Measurements from ENCODE around the gene IL1R2.
A peak's percentile ranks its signal among the peaks of the same experiment; 100 is the strongest.
"Not testable (repeated sequence)": the region's sequence is repeated elsewhere in the genome, so short reads cannot be mapped to it uniquely, and the experiment has no call there.

The IL1R2 gene

DNA sequence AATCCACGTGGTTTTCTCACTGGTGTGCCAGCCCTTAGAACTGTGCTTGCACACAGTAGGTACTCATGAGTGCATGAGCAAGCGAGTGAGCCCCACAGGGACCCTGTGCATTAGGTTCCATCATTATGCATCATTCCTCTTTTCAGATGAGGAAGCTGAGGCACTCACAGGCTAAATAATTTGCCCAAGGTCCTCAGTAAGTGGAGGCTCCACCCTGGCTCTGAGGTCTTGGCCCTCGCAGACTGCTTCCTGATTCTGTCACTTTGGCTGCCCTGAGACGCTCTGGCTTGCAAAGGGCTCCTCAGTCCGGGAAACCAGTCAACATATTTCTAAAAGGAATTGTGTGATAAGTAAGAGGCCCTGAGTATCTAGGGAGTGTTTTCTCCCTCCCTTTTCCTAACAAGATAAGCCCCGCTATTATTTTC, 71.7 kb downstream of the IL1R2 start:
- Histone ChIP-seq H3K4me3 (no peak overlapping the region), H3K27ac (no peak overlapping the region), H3K9ac (ENCODE audit: insufficient read length) (no peak overlapping the region), H3K9me3 (ENCODE audit: low read depth, low read length) (no peaks in the 10 kb centered on the region), H3K36me3 (ENCODE audit: insufficient read depth, low read length) (no peaks in the 10 kb centered on the region)
- TF ChIP-seq POLR2AphosphoS5 (IDR thresholded peaks at IDR 0.05; ENCODE audit: borderline replicate concordance, low read depth, low read length) (no peak), EZH2 (IDR thresholded peaks at IDR 0.05) (no peak), FOXP2 (optimal IDR thresholded peaks at IDR 0.05; ENCODE audit: control extremely low read depth, extremely low read length, insufficient read depth) (no peak)
- DNase-seq (ENCODE audit: low read depth, low spot score), result no peak

DNA sequence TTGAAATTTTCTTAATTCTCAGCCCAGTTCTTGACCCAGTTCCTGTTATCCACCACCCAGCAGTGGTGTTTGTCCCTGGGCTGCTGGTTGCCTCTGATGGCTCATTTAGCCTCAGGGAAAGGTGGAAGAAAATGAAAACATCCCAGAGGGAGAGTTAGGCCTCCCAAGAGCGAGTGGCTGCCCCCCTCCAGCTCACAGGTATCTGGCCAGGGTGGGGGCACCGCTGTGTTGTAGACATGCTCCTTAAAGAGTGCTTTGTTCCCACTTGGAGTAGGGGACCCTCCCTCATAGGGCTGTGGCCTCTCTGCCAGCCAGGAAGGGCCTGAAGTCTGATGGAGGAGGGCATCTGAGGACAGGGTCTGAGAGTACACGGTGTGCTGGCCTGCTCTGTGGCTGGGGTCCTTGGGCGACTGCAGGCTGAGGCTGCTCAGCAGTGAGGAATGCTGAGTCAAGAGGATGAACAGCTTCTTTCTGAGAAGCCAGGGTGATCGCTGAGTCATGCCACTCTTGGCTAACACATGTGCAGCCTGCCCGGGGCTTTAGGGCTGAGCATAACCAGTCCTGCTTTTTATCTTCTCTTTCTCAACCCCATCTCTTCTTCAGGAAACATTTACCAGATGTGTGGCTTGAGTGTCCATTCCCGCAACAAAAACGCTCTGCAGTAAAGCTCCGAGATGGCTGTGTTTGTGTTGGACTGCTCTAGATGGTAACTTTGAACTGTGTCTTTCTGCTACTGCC, 72.3 kb downstream of the IL1R2 start:
- peak; percentile 20 for DNase-seq (ENCODE audit: low read depth, low spot score)
- H3K9me3 ChIP-seq (ENCODE audit: low read depth, low read length), result no peaks in the 10 kb centered on the region
- no peak overlapping the region for H3K27ac ChIP-seq
- H3K36me3 ChIP-seq (ENCODE audit: insufficient read depth, low read length), result no peaks in the 10 kb centered on the region
- TF ChIP-seq FOXP2 (optimal IDR thresholded peaks at IDR 0.05; ENCODE audit: control extremely low read depth, extremely low read length, insufficient read depth) (no peak), POLR2AphosphoS5 (IDR thresholded peaks at IDR 0.05; ENCODE audit: borderline replicate concordance, low read depth, low read length) (no peak), EZH2 (IDR thresholded peaks at IDR 0.05) (no peak)
- H3K4me3 ChIP-seq, result no peak overlapping the region
- no peak overlapping the region for H3K9ac ChIP-seq (ENCODE audit: insufficient read length)

DNA sequence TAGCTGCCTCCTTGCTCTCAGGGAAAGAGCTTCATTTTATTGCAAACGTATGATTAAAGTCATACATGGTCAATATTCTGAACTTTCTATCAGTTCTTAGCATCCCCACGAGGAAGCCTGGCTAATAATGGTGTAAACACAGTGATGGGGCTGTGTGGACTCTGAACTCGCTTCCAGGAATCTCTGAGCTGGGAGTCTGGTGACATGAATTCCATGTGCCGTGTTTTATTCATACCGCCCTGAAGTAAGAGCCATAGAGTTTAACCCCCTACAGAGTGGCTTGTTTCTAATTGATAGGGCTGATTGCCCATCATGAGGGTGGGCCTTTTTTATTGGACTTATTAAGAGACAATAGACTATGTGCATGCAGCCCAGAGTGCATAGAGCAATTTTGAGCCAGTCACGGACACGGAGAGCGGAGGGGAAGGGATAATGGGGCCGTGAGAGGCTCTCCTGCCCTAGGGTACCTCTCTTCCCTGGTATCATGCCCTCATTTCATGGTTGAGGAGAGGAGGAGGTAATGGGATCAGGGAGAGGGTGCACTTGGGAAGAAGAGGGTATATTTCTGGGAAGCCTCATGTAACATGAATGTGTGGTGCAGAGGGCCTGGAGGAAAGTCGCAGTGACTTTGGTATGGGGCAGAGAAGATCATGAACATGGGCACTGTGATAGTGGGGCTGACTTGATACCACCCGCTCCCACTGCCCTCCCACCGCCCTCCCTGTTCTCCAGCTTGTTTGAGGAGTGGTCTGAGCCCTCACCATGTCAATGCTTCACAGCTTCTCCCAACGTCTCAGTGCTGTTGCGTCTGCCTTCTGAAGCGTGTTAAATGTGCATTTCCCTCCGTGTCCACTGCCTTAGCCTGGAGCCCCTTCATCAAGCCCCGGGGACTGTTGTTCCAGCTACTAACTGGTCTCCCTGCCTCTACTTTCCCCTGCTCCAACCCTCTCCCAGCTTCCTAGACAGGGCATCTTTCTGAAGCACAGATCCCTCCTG, 73.2 kb downstream of the IL1R2 start:
- no peak overlapping the region for H3K4me3 ChIP-seq
- TF ChIP-seq FOXP2 (optimal IDR thresholded peaks at IDR 0.05; ENCODE audit: control extremely low read depth, extremely low read length, insufficient read depth), result no peak
- H3K9me3 ChIP-seq (ENCODE audit: low read depth, low read length), result no peaks in the 10 kb centered on the region
- H3K9ac ChIP-seq (ENCODE audit: insufficient read length), result no peak overlapping the region
- no peak overlapping the region for H3K27ac ChIP-seq
- H3K36me3 ChIP-seq (ENCODE audit: insufficient read depth, low read length), result no peaks in the 10 kb centered on the region
- DNase-seq (ENCODE audit: low read depth, low spot score), result no peak

DNA sequence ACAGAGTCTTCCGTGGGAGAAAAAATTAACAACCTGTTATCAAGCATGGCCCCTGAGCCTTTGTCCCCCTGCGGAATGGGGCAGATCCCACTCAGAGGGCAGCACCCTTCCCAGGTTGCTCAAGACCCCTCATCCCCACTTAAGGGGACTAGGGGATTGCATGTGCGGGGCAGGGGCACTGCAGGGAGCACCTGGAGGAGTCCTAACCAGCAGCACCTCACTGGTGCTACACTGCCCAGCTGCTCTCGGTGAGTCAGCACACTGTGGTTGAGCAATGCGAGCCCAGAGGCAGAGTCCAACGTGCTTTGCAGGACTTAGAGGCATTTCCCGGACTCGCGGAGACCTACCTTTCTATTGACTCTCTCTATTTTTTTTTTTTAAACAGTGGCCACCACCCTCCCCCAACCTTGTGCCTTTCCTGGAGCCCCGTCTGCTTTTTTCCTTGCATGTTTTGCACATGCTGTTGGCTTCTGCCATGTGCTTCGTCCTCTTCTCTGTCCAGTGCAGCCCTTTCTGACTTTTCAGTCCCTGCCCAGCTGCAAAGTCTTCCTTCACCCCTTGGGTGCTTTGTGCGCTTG, 74.0 kb downstream of the IL1R2 start:
- no peak overlapping the region for H3K9ac ChIP-seq (ENCODE audit: insufficient read length)
- TF ChIP-seq EZH2 (IDR thresholded peaks at IDR 0.05), result no peak
- TF ChIP-seq FOXP2 (optimal IDR thresholded peaks at IDR 0.05; ENCODE audit: control extremely low read depth, extremely low read length, insufficient read depth), result no peak
- no peak for DNase-seq (ENCODE audit: low read depth, low spot score)
- H3K36me3 ChIP-seq (ENCODE audit: insufficient read depth, low read length), result no peaks in the 10 kb centered on the region
- no peak overlapping the region for H3K4me3 ChIP-seq
- H3K27ac ChIP-seq, result no peak overlapping the region
- H3K9me3 ChIP-seq (ENCODE audit: low read depth, low read length), result no peaks in the 10 kb centered on the region

DNA sequence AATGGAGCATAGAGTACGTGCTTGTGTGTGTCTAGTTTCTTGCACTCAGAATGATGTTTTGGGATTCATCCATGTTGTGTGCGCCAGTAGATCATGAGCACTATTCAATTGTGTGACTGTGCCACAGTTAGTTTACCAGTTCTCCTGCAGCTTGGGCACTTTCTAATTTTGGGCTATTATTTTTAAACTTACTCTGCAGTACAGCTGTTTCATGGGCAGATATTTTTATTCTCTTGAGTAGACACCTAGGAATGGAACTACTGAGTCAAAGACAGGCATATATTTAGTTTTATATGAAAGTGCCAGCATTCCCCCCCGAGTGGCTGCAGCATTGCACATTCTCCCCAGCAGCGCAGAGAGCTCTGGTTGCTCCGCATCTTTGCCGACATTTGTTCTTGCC, 74.8 kb downstream of the IL1R2 start:
- Histone ChIP-seq H3K9ac (ENCODE audit: insufficient read length) (no peak overlapping the region), H3K4me3 (no peak overlapping the region), H3K9me3 (ENCODE audit: low read depth, low read length) (no peaks in the 10 kb centered on the region), H3K27ac (no peak overlapping the region), H3K36me3 (ENCODE audit: insufficient read depth, low read length) (no peaks in the 10 kb centered on the region)
- DNase-seq (ENCODE audit: low read depth, low spot score), result no peak
- TF ChIP-seq EZH2 (IDR thresholded peaks at IDR 0.05) (no peak), FOXP2 (optimal IDR thresholded peaks at IDR 0.05; ENCODE audit: control extremely low read depth, extremely low read length, insufficient read depth) (no peak), POLR2AphosphoS5 (IDR thresholded peaks at IDR 0.05; ENCODE audit: borderline replicate concordance, low read depth, low read length) (no peak)

DNA sequence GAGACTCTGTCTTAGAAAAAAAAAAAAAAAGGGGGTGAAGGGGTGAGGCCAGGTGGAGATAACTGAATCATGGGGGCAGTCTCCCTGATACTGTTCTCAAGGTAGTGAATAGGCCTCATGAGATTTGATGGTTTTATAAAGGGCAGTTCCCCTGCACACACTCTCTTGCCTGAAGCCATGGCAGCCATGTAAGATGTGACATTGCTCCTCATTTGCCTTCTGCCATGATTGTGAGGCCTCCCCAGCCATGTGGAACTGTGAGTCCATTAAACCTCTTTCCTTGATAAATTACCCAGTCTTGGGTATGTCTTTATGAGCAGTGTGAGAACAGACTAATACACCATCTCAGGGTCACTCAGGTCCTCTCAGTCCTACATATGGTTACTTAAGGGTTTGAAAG, 76.4 kb downstream of the IL1R2 start:
- not testable (repeated sequence) for H3K4me3 ChIP-seq; H3K36me3 ChIP-seq (ENCODE audit: insufficient read depth, low read length); H3K9me3 ChIP-seq (ENCODE audit: low read depth, low read length); H3K27ac ChIP-seq; DNase-seq (ENCODE audit: low read depth, low spot score); H3K9ac ChIP-seq (ENCODE audit: insufficient read length)

DNA sequence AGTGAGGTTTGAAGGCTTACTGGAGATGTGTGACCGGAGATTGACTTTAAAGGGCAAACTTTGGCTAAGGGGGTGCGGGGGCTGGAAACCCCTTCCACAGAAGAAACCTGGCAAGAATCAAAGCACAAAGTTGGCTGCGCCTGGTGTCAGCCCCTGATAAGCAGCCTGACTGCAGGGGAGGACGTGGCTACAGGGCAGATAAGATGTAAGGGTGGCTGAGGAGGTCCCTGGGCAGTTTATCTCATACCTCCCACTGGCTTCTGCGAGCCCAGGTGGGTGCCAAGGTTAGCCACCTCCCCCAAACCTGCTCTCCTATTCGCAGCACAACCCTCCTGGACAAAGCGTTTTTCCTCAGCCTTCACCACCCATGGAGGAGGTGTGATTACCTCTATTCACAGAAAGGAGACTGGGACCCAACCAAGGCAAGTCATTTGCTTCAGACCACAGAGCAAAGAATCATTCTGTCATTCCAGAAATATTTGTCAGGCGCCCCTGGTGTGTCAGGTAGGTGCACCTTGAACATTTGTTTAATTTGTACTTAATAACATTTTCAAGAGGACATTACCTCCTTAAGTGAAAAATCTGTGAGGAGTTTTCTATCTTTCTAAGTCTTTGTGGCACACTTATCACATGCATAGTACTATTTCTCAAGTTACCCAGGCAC, 77.7 kb downstream of the IL1R2 start:
- DNase-seq (ENCODE audit: low read depth, low spot score), result no peak
- H3K27ac ChIP-seq, result no peak overlapping the region
- TF ChIP-seq POLR2AphosphoS5 (IDR thresholded peaks at IDR 0.05; ENCODE audit: borderline replicate concordance, low read depth, low read length), result no peak
- no peak for TF ChIP-seq FOXP2 (optimal IDR thresholded peaks at IDR 0.05; ENCODE audit: control extremely low read depth, extremely low read length, insufficient read depth)
- H3K4me3 ChIP-seq, result no peak overlapping the region
- H3K9me3 ChIP-seq (ENCODE audit: low read depth, low read length), result no peaks in the 10 kb centered on the region
- no peaks in the 10 kb centered on the region for H3K36me3 ChIP-seq (ENCODE audit: insufficient read depth, low read length)
- H3K9ac ChIP-seq (ENCODE audit: insufficient read length), result no peak overlapping the region

DNA sequence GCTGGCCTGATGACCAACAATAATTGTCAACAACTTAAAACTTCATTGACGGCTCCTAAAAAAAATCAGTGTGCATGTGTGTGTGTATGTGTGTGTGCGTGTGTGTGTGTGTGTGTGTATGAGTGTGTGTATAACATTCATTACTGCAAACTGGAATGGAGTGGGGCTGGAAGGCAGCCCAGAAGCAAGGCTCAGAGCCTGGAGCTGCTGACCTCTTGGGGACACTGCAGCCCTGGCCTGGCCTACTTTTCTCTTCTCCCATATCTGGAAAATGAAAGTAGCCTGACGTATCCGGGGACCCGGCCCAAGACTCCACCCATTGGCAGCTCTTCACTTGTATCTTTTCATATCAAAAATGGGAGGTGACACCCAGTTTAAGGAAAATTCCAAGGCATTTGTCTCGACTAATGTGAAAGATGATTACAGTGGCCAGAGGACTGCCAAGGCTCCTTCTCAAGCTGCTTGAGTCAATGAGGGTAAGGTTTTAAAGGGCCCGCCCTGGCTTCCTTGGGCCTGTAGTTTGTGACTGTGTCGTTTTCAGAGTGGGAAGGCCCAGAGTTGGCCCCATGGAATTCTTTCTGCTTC, 78.4 kb downstream of the IL1R2 start:
- TF ChIP-seq POLR2AphosphoS5 (IDR thresholded peaks at IDR 0.05; ENCODE audit: borderline replicate concordance, low read depth, low read length) (no peak), FOXP2 (optimal IDR thresholded peaks at IDR 0.05; ENCODE audit: control extremely low read depth, extremely low read length, insufficient read depth) (no peak), EZH2 (IDR thresholded peaks at IDR 0.05) (no peak)
- no peak for DNase-seq (ENCODE audit: low read depth, low spot score)
- no peak overlapping the region for H3K27ac ChIP-seq
- no peaks in the 10 kb centered on the region for H3K9me3 ChIP-seq (ENCODE audit: low read depth, low read length)
- no peak overlapping the region for H3K4me3 ChIP-seq
- H3K9ac ChIP-seq (ENCODE audit: insufficient read length), result no peak overlapping the region
- H3K36me3 ChIP-seq (ENCODE audit: insufficient read depth, low read length), result no peaks in the 10 kb centered on the region
